PC-9 (cell line): ENCODE results near the gene G3BP1. TPM values are rescaled to one million over a fixed set of nuclear protein-coding genes. Genes with fewer than 3 reads are reported as not detected.

Experiments used
- BruUV-seq: library from RNA; stranded (reverse); fragments of 400-500 nt; replicated peaks from 2 replicates; lab custom pipeline; 2021; lab: Mats Ljungman, UMichigan
- CTCF ChIA-PET: fragments of 300-600 bp; sonication (Branson Sonifier 250); formaldehyde crosslinking; loops from one replicate; lab custom pipeline; 2022; ENCODE audit warnings: antibody characterized with exemption; lab: Charles Lee
- POLR2A ChIA-PET: fragments of 300-600 bp; sonication (Branson Sonifier 250); formaldehyde crosslinking; loops from one replicate; lab custom pipeline; 2022; ENCODE audit warnings: antibody characterized with exemption; ENCODE audit not compliant: unreplicated experiment; lab: Charles Lee
- DNase-seq, 2 experiments: peaks; one replicate each; pipeline versions ENCODE4 v3.0.0 to v3.0.0-alpha.2; 2015 to 2022; ENCODE audit warnings: mixed read lengths in 1 of 2
- H2AFZ ChIP-seq: fragments of 200-600 bp; sonication (generic); 2 replicates; pipeline ENCODE4 v1.8.1; 2017; ENCODE audit warnings: antibody characterized with exemption
- H3F3A ChIP-seq: fragments of 200-600 bp; sonication (generic); 2 replicates; pipeline ENCODE4 v1.8.1; 2017; ENCODE audit warnings: antibody characterized with exemption, mild to moderate bottlenecking, low read depth; ENCODE audit not compliant: insufficient read depth
- H3K27ac ChIP-seq: fragments of 200-600 bp; sonication (generic); 2 replicates; pipeline ENCODE4 v1.6.1; 2016; ENCODE audit warnings: mixed run types
- H3K27me3 ChIP-seq: fragments of 200-600 bp; sonication (generic); 2 replicates; pipeline ENCODE4 v1.6.1; 2016; ENCODE audit warnings: low read depth, mixed run types; ENCODE audit not compliant: insufficient read depth
- H3K36me3 ChIP-seq: fragments of 200-600 bp; sonication (generic); 2 replicates; pipeline ENCODE4 v1.6.1; 2016; ENCODE audit warnings: low read depth, mixed run types
- H3K4me1 ChIP-seq: fragments of 200-600 bp; sonication (generic); replicated peaks from 2 replicates; pipeline ENCODE4 v1.6.1; 2016; ENCODE audit warnings: mixed run types; ENCODE audit not compliant: insufficient read depth
- H3K4me2 ChIP-seq: fragments of 200-600 bp; sonication (generic); 2 replicates; pipeline ENCODE4 v1.6.1; 2017; ENCODE audit warnings: mixed run types
- H3K4me3 ChIP-seq: fragments of 200-600 bp; sonication (generic); 2 replicates; pipeline ENCODE4 v1.6.1; 2016; ENCODE audit warnings: mixed run types
- H3K79me2 ChIP-seq: fragments of 200-600 bp; sonication (generic); 2 replicates; pipeline ENCODE4 v1.6.1; 2017; ENCODE audit warnings: low read depth, mixed run types
- H3K9me2 ChIP-seq: fragments of 200-600 bp; sonication (generic); 2 replicates; pipeline ENCODE4 v1.8.1; 2017; ENCODE audit warnings: mild to moderate bottlenecking; ENCODE audit not compliant: insufficient read depth
- H3K9me3 ChIP-seq: fragments of 200-600 bp; sonication (generic); 2 replicates; pipeline ENCODE4 v1.8.1; 2016; ENCODE audit warnings: low read depth; ENCODE audit not compliant: insufficient read depth
- H4K20me1 ChIP-seq: fragments of 200-600 bp; sonication (generic); 2 replicates; pipeline ENCODE4 v1.8.1; 2017; ENCODE audit not compliant: insufficient read depth
- CTCF ChIP-seq: fragments of 200-600 bp; sonication (generic); conservative IDR thresholded peaks from 2 replicates; pipeline ENCODE4 v1.6.1; 2017; ENCODE audit warnings: mixed run types, antibody characterized with exemption, mild to moderate bottlenecking, moderate library complexity
- EZH2 ChIP-seq: fragments of 200-600 bp; sonication (generic); IDR thresholded peaks from 2 replicates; pipeline ENCODE4 v1.8.0; 2017; ENCODE audit warnings: antibody characterized with exemption, low read depth
- intact Hi-C: fragments of 100-400 bp; cut with micrococcal nuclease; formaldehyde crosslinking; loops from one replicate; pipeline ENCODE4 v1.10.0; 2022; ENCODE audit not compliant: unreplicated experiment
- total RNA-seq: library from RNA; stranded (reverse); gene quantifications from 2 replicates; pipeline ENCODE4 v1.2.3, GENCODE V29; 2021

The G3BP1 gene
- total RNA-seq, 1 experiment from 2014 or later = 254 TPM

- POLR2A ChIA-PET = no interaction called here
- Histone ChIP-seq H2AFZ (no peak overlapping the region), H3K9me3 (no peaks in the 10 kb centered on the region), H3K4me2 (no peak overlapping the region), H3K27me3 (no peaks in the 10 kb centered on the region), H3K4me1 (no peaks in the 10 kb centered on the region), H3K36me3 (no peaks in the 10 kb centered on the region), H3F3A (peaks cover 19% of the 10 kb centered on the region; the same call in 1 of the 2 replicates), H4K20me1 (no peaks in the 10 kb centered on the region), H3K9me2 (no peaks in the 10 kb centered on the region), H3K27ac (no peak overlapping the region), H3K4me3 (no peak overlapping the region), H3K79me2 (no peaks in the 10 kb centered on the region)
- BruUV-seq = no TSS peak
- CTCF ChIA-PET = no interaction called here
- DNase-seq = no peak
- intact Hi-C loops = no loop called here
- no peak for TF ChIP-seq EZH2
- TF ChIP-seq CTCF = no peak
Observed at GRCh38 chr5:151820271-151820670, 48.5 kb downstream of the G3BP1 start.

- peaks cover 19% of the 10 kb centered on the region; the same call in 1 of the 2 replicates for H3F3A ChIP-seq
- no peak overlapping the region for H3K4me3 ChIP-seq
- H3K4me2 ChIP-seq = no peak overlapping the region
- H3K36me3 ChIP-seq = no peaks in the 10 kb centered on the region
- H3K27ac ChIP-seq = no peak overlapping the region
- H4K20me1 ChIP-seq = no peaks in the 10 kb centered on the region
- BruUV-seq = no TSS peak
- intact Hi-C loops = no loop called here
- H3K9me2 ChIP-seq = no peaks in the 10 kb centered on the region
- TF ChIP-seq CTCF (no peak), EZH2 (no peak)
- no peak overlapping the region for H2AFZ ChIP-seq
- ChIA-PET POLR2A (no interaction called here), CTCF (no interaction called here)
- no peaks in the 10 kb centered on the region for H3K4me1 ChIP-seq
- H3K79me2 ChIP-seq = no peaks in the 10 kb centered on the region
- no peaks in the 10 kb centered on the region for H3K9me3 ChIP-seq
- H3K27me3 ChIP-seq = no peaks in the 10 kb centered on the region
- DNase-seq = no peak
Observed at GRCh38 chr5:151820903-151821302, 49.1 kb downstream of the G3BP1 start.

- Histone ChIP-seq H2AFZ (no peak overlapping the region), H3K4me2 (no peak overlapping the region), H3K4me3 (no peak overlapping the region), H3K4me1 (no peaks in the 10 kb centered on the region), H4K20me1 (no peaks in the 10 kb centered on the region), H3K27ac (no peak overlapping the region), H3K9me2 (no peaks in the 10 kb centered on the region), H3K79me2 (no peaks in the 10 kb centered on the region), H3K36me3 (no peaks in the 10 kb centered on the region), H3K27me3 (no peaks in the 10 kb centered on the region), H3F3A (0 out of 2 replicates have a peak, but pooled peaks cover 11% of the 10 kb centered on the region), H3K9me3 (no peaks in the 10 kb centered on the region)
- no TSS peak for BruUV-seq
- intact Hi-C loops = no loop called here
- TF ChIP-seq EZH2 (no peak), CTCF (no peak)
- no peak for DNase-seq
- POLR2A ChIA-PET = no interaction called here
- CTCF ChIA-PET = no interaction called here
Observed at GRCh38 chr5:151822141-151822540, 50.4 kb downstream of the G3BP1 start.
